ENCODE results near the gene IRF2BP2. TPM values are rescaled to one million over a fixed set of nuclear protein-coding genes. Genes with fewer than 3 reads are reported as not detected.

The IRF2BP2 gene
- total and polyA plus RNA-seq, 2 of the 13 experiments (the other 11 are each of a cell fraction or from before 2014, with no cell fraction given): 140 to 147 TPM

- TF ChIP-seq BATF2 (CRISPR knock-in tag; IDR thresholded peaks at IDR 0.05): 0 out of 2 replicates have a peak, but pooled peaks have one; percentile 43
- no peak for TF ChIP-seq ZNF776 (CRISPR knock-in tag; IDR thresholded peaks at IDR 0.05)
- TF ChIP-seq SP4 (CRISPR knock-in tag; IDR thresholded peaks at IDR 0.05): peak; percentile 44; the same call in 1 of the 2 replicates
- TF ChIP-seq NKX3-1 (CRISPR knock-in tag; IDR thresholded peaks at IDR 0.05): peak; percentile 89
- no peak for TF ChIP-seq ZNF20 (CRISPR knock-in tag; IDR thresholded peaks at IDR 0.05)
- TF ChIP-seq NFE2 (CRISPR knock-in tag; IDR thresholded peaks at IDR 0.05): 0 out of 2 replicates have a peak, but pooled peaks have one; percentile 48
- no peak for TF ChIP-seq ZFP62 (CRISPR knock-in tag; IDR thresholded peaks at IDR 0.05)
- peak; percentile 72; the same call in 1 of the 2 replicates for TF ChIP-seq CSRNP1 (CRISPR knock-in tag; IDR thresholded peaks at IDR 0.05)
- no peak for TF ChIP-seq ZNF451 (CRISPR knock-in tag; IDR thresholded peaks at IDR 0.05)
- peak; percentile 52; the same call in 1 of the 2 replicates for TF ChIP-seq ZMAT3 (CRISPR knock-in tag; conservative IDR thresholded peaks at IDR 0.05)
- TF ChIP-seq HIC2 (CRISPR knock-in tag; IDR thresholded peaks at IDR 0.05; ENCODE audit: low read depth): peak; percentile 95
- TF ChIP-seq REST (IDR thresholded peaks at IDR 0.05; ENCODE audit: borderline replicate concordance in 1 of 2, low read depth in 1 of 2, low read length in 2 of 2): 0 out of 4 replicates have a peak, but pooled peaks of 1 of the 2 experiments have one; percentile 70
- peak; percentile 29; the same call in 1 of the 2 replicates for TF ChIP-seq ZHX2 (IDR thresholded peaks at IDR 0.05; ENCODE audit: low read depth)
- TF ChIP-seq ZHX2 (CRISPR knock-in tag; IDR thresholded peaks at IDR 0.05; ENCODE audit: borderline replicate concordance): peak; percentile 68; the same call in 1 of the 2 replicates
Measured at GRCh38 chr1:234612352-234613127, 2.6 kb upstream of the IRF2BP2 start (continued).

Data from HepG2 (cell line).